ENCODE data around the gene SPAG6.

Gene SPAG6

DNA sequence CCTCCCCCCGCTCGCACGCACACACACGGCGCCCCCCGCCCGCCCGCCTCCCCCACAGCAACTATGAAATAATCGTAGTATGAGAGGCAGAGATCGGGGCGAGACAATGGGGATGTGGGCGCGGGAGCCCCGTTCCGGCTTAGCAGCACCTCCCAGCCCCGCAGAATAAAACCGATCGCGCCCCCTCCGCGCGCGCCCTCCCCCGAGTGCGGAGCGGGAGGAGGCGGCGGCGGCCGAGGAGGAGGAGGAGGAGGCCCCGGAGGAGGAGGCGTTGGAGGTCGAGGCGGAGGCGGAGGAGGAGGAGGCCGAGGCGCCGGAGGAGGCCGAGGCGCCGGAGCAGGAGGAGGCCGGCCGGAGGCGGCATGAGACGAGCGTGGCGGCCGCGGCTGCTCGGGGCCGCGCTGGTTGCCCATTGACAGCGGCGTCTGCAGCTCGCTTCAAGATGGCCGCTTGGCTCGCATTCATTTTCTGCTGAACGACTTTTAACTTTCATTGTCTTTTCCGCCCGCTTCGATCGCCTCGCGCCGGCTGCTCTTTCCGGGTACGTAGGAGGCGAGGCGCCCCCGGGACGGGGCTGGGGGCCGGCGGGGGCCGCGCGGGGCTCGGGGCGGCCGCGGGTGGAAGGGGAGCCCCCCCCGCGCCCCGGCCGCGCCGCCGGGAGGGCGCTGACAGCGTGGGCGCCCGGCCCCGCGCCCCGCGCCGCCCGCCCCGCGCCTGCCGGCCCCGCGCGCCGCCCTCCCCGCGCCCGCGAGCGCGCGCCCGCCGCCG is 24.0 kb upstream of the SPAG6 start (continued):
- TF ChIP-seq, protein P1, sequence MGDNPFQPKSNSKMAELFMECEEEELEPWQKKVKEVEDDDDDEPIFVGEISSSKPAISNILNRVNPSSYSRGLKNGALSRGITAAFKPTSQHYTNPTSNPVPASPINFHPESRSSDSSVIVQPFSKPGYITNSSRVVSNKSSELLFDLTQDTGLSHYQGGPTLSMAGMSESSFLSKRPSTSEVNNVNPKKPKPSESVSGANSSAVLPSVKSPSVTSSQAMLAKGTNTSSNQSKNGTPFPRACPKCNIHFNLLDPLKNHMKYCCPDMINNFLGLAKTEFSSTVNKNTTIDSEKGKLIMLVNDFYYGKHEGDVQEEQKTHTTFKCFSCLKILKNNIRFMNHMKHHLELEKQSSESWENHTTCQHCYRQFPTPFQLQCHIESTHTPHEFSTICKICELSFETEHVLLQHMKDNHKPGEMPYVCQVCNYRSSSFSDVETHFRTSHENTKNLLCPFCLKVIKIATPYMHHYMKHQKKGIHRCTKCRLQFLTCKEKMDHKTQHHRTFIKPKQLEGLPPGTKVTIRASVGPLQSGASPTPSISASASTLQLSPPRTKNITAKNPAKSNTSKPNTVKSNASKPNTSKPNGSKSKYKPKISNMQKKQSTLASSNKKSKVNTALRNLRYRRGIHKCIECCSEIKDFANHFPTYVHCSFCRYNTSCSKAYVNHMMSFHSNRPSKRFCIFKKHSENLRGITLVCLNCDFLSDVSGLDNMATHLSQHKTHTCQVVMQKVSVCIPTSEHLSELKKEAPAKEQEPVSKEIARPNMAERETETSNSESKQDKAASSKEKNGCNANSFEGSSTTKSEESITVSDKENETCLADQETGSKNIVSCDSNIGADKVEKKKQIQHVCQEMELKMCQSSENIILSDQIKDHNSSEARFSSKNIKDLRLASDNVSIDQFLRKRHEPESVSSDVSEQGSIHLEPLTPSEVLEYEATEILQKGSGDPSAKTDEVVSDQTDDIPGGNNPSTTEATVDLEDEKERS (tag by site-specific recombination; IDR thresholded peaks at IDR 0.05) = no peak
- TF ChIP-seq ZNF76 (tag by site-specific recombination; IDR thresholded peaks at IDR 0.05; ENCODE audit: borderline replicate concordance, low read depth) (peak; percentile 44; the same call in 1 of the 2 replicates), ZNF544 (tag by site-specific recombination; IDR thresholded peaks at IDR 0.05) (no peak), HOXD13 (CRISPR knock-in tag; IDR thresholded peaks at IDR 0.05; ENCODE audit: borderline replicate concordance) (no peak), ZNF121 (tag by site-specific recombination; IDR thresholded peaks at IDR 0.05) (peak; percentile 44; the same call in 1 of the 2 replicates), ZNF629 (tag by site-specific recombination; IDR thresholded peaks at IDR 0.05) (peak; percentile 35; the same call in 1 of the 2 replicates), ZNF423 (tag by site-specific recombination; IDR thresholded peaks at IDR 0.05) (no peak), ZNF10 (tag by site-specific recombination; IDR thresholded peaks at IDR 0.05) (peak; percentile 57; the same call in 1 of the 2 replicates), ZNF561 (tag by site-specific recombination; IDR thresholded peaks at IDR 0.05; ENCODE audit: borderline replicate concordance) (peak; percentile 80), GLIS2 (tag by site-specific recombination; IDR thresholded peaks at IDR 0.05) (peak; percentile 88), ZNF48 (tag by site-specific recombination; IDR thresholded peaks at IDR 0.05) (no peak), ZNF157 (tag by site-specific recombination; IDR thresholded peaks at IDR 0.05) (no peak), ZBTB8A (tag by site-specific recombination; IDR thresholded peaks at IDR 0.05) (peak; percentile 94), KLF16 (tag by site-specific recombination; IDR thresholded peaks at IDR 0.05) (peak; percentile 80), ZNF214 (tag by site-specific recombination; IDR thresholded peaks at IDR 0.05; ENCODE audit: borderline replicate concordance) (no peak), KLF7 (tag by site-specific recombination; IDR thresholded peaks at IDR 0.05; ENCODE audit: borderline replicate concordance) (no peak), ZNF391 (tag by site-specific recombination; IDR thresholded peaks at IDR 0.05; ENCODE audit: borderline replicate concordance, low read depth) (peak; percentile 50; the same call in 1 of the 2 replicates), REPIN1 (tag by site-specific recombination; IDR thresholded peaks at IDR 0.05; ENCODE audit: low read depth) (no peak), KLF8 (tag by site-specific recombination; IDR thresholded peaks at IDR 0.05) (peak; percentile 79), ZNF354C (tag by site-specific recombination; IDR thresholded peaks at IDR 0.05; ENCODE audit: borderline replicate concordance, low read depth) (no peak), ZNF558 (tag by site-specific recombination; IDR thresholded peaks at IDR 0.05) (no peak), ZNF658 (tag by site-specific recombination; IDR thresholded peaks at IDR 0.05) (no peak), ZNF311 (tag by site-specific recombination; IDR thresholded peaks at IDR 0.05; ENCODE audit: borderline replicate concordance) (no peak), ZNF24 (tag by site-specific recombination; IDR thresholded peaks at IDR 0.05) (no peak), MEIS1 (CRISPR knock-in tag; IDR thresholded peaks at IDR 0.05; ENCODE audit: borderline replicate concordance) (no peak), ZNF132 (tag by site-specific recombination; IDR thresholded peaks at IDR 0.05; ENCODE audit: borderline replicate concordance) (no peak), ZNF433 (tag by site-specific recombination; IDR thresholded peaks at IDR 0.05; ENCODE audit: low read depth) (no peak), ZNF138 (tag by site-specific recombination; IDR thresholded peaks at IDR 0.05; ENCODE audit: borderline replicate concordance) (no peak), ZNF837 (tag by site-specific recombination; IDR thresholded peaks at IDR 0.05) (no peak)
- TF ChIP-seq, protein P2, sequence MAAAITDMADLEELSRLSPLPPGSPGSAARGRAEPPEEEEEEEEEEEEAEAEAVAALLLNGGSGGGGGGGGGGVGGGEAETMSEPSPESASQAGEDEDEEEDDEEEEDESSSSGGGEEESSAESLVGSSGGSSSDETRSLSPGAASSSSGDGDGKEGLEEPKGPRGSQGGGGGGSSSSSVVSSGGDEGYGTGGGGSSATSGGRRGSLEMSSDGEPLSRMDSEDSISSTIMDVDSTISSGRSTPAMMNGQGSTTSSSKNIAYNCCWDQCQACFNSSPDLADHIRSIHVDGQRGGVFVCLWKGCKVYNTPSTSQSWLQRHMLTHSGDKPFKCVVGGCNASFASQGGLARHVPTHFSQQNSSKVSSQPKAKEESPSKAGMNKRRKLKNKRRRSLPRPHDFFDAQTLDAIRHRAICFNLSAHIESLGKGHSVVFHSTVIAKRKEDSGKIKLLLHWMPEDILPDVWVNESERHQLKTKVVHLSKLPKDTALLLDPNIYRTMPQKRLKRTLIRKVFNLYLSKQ (tag by site-specific recombination; IDR thresholded peaks at IDR 0.05; ENCODE audit: borderline replicate concordance) = no peak
- TF ChIP-seq, protein P3, sequence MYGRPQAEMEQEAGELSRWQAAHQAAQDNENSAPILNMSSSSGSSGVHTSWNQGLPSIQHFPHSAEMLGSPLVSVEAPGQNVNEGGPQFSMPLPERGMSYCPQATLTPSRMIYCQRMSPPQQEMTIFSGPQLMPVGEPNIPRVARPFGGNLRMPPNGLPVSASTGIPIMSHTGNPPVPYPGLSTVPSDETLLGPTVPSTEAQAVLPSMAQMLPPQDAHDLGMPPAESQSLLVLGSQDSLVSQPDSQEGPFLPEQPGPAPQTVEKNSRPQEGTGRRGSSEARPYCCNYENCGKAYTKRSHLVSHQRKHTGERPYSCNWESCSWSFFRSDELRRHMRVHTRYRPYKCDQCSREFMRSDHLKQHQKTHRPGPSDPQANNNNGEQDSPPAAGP (tag by site-specific recombination; IDR thresholded peaks at IDR 0.05) = peak; percentile 71; the same call in 1 of the 2 replicates
- TF ChIP-seq, protein P4, sequence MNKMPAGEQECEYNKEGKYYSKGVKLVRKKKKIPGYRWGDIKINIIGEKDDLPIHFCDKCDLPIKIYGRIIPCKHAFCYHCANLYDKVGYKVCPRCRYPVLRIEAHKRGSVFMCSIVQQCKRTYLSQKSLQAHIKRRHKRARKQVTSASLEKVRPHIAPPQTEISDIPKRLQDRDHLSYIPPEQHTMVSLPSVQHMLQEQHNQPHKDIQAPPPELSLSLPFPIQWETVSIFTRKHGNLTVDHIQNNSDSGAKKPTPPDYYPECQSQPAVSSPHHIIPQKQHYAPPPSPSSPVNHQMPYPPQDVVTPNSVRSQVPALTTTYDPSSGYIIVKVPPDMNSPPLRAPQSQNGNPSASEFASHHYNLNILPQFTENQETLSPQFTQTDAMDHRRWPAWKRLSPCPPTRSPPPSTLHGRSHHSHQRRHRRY (tag by site-specific recombination; IDR thresholded peaks at IDR 0.05) = no peak
- TF ChIP-seq, protein P5, sequence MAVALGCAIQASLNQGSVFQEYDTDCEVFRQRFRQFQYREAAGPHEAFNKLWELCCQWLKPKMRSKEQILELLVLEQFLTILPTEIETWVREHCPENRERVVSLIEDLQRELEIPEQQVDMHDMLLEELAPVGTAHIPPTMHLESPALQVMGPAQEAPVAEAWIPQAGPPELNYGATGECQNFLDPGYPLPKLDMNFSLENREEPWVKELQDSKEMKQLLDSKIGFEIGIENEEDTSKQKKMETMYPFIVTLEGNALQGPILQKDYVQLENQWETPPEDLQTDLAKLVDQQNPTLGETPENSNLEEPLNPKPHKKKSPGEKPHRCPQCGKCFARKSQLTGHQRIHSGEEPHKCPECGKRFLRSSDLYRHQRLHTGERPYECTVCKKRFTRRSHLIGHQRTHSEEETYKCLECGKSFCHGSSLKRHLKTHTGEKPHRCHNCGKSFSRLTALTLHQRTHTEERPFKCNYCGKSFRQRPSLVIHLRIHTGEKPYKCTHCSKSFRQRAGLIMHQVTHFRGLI (tag by site-specific recombination; IDR thresholded peaks at IDR 0.05) = 0 out of 2 replicates have a peak, but pooled peaks have one; percentile 35

Measured in HEK293 (cell line).